Measurements from ENCODE around the gene CLPTM1L. TPM values are rescaled to one million over a fixed set of nuclear protein-coding genes. Genes with fewer than 3 reads are reported as not detected.

Gene CLPTM1L
- total and polyA plus RNA-seq, 9 of the 15 experiments (the other 6 are each of a cell fraction or from before 2014, with no cell fraction given) = 3.5 to 217 (median 177) TPM

- TF ChIP-seq ZNF507 (tag; conservative IDR thresholded peaks at IDR 0.05) = no peak
- peak; percentile 98 for TF ChIP-seq ZBTB12 (CRISPR knock-in tag; IDR thresholded peaks at IDR 0.05)
- TF ChIP-seq, protein P1, sequence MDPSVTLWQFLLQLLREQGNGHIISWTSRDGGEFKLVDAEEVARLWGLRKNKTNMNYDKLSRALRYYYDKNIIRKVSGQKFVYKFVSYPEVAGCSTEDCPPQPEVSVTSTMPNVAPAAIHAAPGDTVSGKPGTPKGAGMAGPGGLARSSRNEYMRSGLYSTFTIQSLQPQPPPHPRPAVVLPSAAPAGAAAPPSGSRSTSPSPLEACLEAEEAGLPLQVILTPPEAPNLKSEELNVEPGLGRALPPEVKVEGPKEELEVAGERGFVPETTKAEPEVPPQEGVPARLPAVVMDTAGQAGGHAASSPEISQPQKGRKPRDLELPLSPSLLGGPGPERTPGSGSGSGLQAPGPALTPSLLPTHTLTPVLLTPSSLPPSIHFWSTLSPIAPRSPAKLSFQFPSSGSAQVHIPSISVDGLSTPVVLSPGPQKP (CRISPR knock-in tag; IDR thresholded peaks at IDR 0.05) = no peak
- TF ChIP-seq STAT5B (CRISPR knock-in tag; IDR thresholded peaks at IDR 0.05) = no peak
- no peak for TF ChIP-seq TOE1 (IDR thresholded peaks at IDR 0.05; ENCODE audit: borderline replicate concordance)
- no peak for TF ChIP-seq TOE1 (CRISPR knock-in tag; IDR thresholded peaks at IDR 0.05; ENCODE audit: borderline replicate concordance, low read depth)
- TF ChIP-seq ZNF146 (CRISPR knock-in tag; IDR thresholded peaks at IDR 0.05; ENCODE audit: unreplicated experiment) = no peak
- TF ChIP-seq RFX7 (CRISPR knock-in tag; IDR thresholded peaks at IDR 0.05) = no peak
- 0 out of 2 replicates have a peak, but pooled peaks have one; percentile 44 for TF ChIP-seq DMBX1 (CRISPR knock-in tag; IDR thresholded peaks at IDR 0.05; ENCODE audit: borderline replicate concordance)
- no peak for TF ChIP-seq NFRKB (IDR thresholded peaks at IDR 0.05; ENCODE audit: low read depth)
- TF ChIP-seq ZZZ3 (IDR thresholded peaks at IDR 0.05) = no peak
- no peak for TF ChIP-seq TGIF2 (CRISPR knock-in tag; IDR thresholded peaks at IDR 0.05)
- TF ChIP-seq NR1H2 (CRISPR knock-in tag; IDR thresholded peaks at IDR 0.05) = 0 out of 2 replicates have a peak, but pooled peaks have one; percentile 31
- no peak for TF ChIP-seq SRSF7 (optimal IDR thresholded peaks at IDR 0.05; ENCODE audit: low read depth, low read length)
- peak; percentile 74 for TF ChIP-seq CCNT2 (IDR thresholded peaks at IDR 0.05; ENCODE audit: borderline replicate concordance, extremely low read depth, insufficient read length, low read depth, low read length)
- TF ChIP-seq ZNF232 (CRISPR knock-in tag; IDR thresholded peaks at IDR 0.05) = no peak
- TF ChIP-seq GTF2E2 (tag; IDR thresholded peaks at IDR 0.05) = no peak
- TF ChIP-seq RFX5 (IDR thresholded peaks at IDR 0.05; ENCODE audit: low read depth, low read length) = no peak
- TF ChIP-seq DIDO1 (tag; IDR thresholded peaks at IDR 0.05; ENCODE audit: low read depth) = peak; percentile 48; the same call in 1 of the 2 replicates
- peak; percentile 30; the same call in 1 of the 2 replicates for TF ChIP-seq SMARCC2 (IDR thresholded peaks at IDR 0.05; ENCODE audit: low read depth)
- TF ChIP-seq ZNF436 (CRISPR knock-in tag; IDR thresholded peaks at IDR 0.05) = no peak
- no peak for TF ChIP-seq HLTF (IDR thresholded peaks at IDR 0.05)
- no peak for TF ChIP-seq SIRT6 (IDR thresholded peaks at IDR 0.05; ENCODE audit: low read depth, low read length)
- TF ChIP-seq, protein P2, sequence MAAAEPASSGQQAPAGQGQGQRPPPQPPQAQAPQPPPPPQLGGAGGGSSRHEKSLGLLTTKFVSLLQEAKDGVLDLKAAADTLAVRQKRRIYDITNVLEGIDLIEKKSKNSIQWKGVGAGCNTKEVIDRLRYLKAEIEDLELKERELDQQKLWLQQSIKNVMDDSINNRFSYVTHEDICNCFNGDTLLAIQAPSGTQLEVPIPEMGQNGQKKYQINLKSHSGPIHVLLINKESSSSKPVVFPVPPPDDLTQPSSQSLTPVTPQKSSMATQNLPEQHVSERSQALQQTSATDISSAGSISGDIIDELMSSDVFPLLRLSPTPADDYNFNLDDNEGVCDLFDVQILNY (CRISPR knock-in tag; IDR thresholded peaks at IDR 0.05) = no peak
- no peak; the same call in 1 of the 2 replicates for TF ChIP-seq ZFP91 (CRISPR knock-in tag; IDR thresholded peaks at IDR 0.05)
Observed at GRCh38 chr5:1344975-1345838, at the start of gene CLPTM1L (continued).

All from K562 (cell line).